BJ (cell line): ENCODE data around the gene FOXP1. TPM values are rescaled to one million over a fixed set of nuclear protein-coding genes. Genes with fewer than 3 reads are reported as not detected.

Source experiments
- CTCF ChIA-PET: fragments of 350-600 bp; formaldehyde crosslinking; extraction: SDS; loops from one replicate; lab custom pipeline; 2021; ENCODE audit warnings: antibody characterized with exemption, inconsistent platforms; lab: Yijun Ruan, JAX
- POLR2A ChIA-PET: fragments of 300-600 bp; sonication (Branson Sonifier 250); formaldehyde crosslinking; extraction: SDS; loops from one replicate; lab custom pipeline; 2021; ENCODE audit warnings: antibody characterized with exemption; lab: Charles Lee
- DNase-seq: peaks from one replicate; pipeline ENCODE4 v3.0.0-alpha.2; 2011; ENCODE audit warnings: low read depth
- H3K27me3 ChIP-seq: 2 replicates; pipeline ENCODE4 v1.6.0; 2011; ENCODE audit warnings: low read length; ENCODE audit not compliant: control insufficient read depth, insufficient read depth
- H3K36me3 ChIP-seq: 2 replicates; pipeline ENCODE4 v1.5.1; 2011; ENCODE audit warnings: low read length; ENCODE audit not compliant: control insufficient read depth, insufficient read depth
- H3K4me3 ChIP-seq: 2 replicates; pipeline ENCODE4 v1.5.1; 2011; ENCODE audit warnings: low read depth, mild to moderate bottlenecking, control low read depth, low read length
- CTCF ChIP-seq: IDR thresholded peaks from 2 replicates; pipeline ENCODE4 v1.5.1; 2011; ENCODE audit warnings: low read depth, mild to moderate bottlenecking, control low read depth, inconsistent platforms, low read length, moderate library complexity; ENCODE audit not compliant: insufficient read depth
- polyA plus RNA-seq: library from polyadenylated mRNA; depleted of rRNA; stranded (reverse); fragments of >200 nt; gene quantifications from 2 replicates; pipeline ENCODE4 v1.2.3, GENCODE V29; 2011

Gene FOXP1
- polyA plus RNA-seq, 1 experiment, result 37.0 TPM

GRCh38 chr3:70999730-71000129 is 583.8 kb downstream of the FOXP1 start:
- H3K36me3 ChIP-seq, result peaks cover 1% of the 10 kb centered on the region
- POLR2A ChIA-PET, result no interaction called here
- CTCF ChIA-PET, result no interaction called here
- no peak for TF ChIP-seq CTCF
- no peak overlapping the region for H3K4me3 ChIP-seq
- peak; percentile 38 for DNase-seq
- no peaks in the 10 kb centered on the region for H3K27me3 ChIP-seq

GRCh38 chr3:70996082-70996481 is 587.4 kb downstream of the FOXP1 start:
- no peaks in the 10 kb centered on the region for H3K27me3 ChIP-seq
- POLR2A ChIA-PET, result no interaction called here
- CTCF ChIA-PET, result interaction anchor here (0.6 kb wide), 1 partner anchor 289 kb away, joined by 3 read pairs; no protein-coding TSS in a partner anchor
- DNase-seq, result no peak
- no peak for TF ChIP-seq CTCF
- no peak overlapping the region for H3K4me3 ChIP-seq
- peaks cover 2% of the 10 kb centered on the region for H3K36me3 ChIP-seq

GRCh38 chr3:70994644-70995043 is 588.9 kb downstream of the FOXP1 start:
- Histone ChIP-seq H3K36me3 (peaks cover 1% of the 10 kb centered on the region), H3K27me3 (no peaks in the 10 kb centered on the region), H3K4me3 (no peak overlapping the region)
- no peak for DNase-seq
- TF ChIP-seq CTCF, result no peak
- ChIA-PET POLR2A (no interaction called here), CTCF (no interaction called here)

- Histone ChIP-seq H3K4me3 (no peak overlapping the region), H3K27me3 (no peaks in the 10 kb centered on the region), H3K36me3 (peaks cover 1% of the 10 kb centered on the region)
- ChIA-PET CTCF (interaction anchor here (1.4 kb wide), 1 partner anchor 276 kb away, joined by 3 read pairs; no protein-coding TSS in a partner anchor), POLR2A (no interaction called here)
- DNase-seq, result no peak
- TF ChIP-seq CTCF, result no peak
Measured at GRCh38 chr3:70992562-70993204, 590.8 kb downstream of the FOXP1 start.

- POLR2A ChIA-PET, result no interaction called here
- CTCF ChIA-PET, result no interaction called here
- Histone ChIP-seq H3K4me3 (no peak overlapping the region), H3K36me3 (peaks cover 1% of the 10 kb centered on the region), H3K27me3 (no peaks in the 10 kb centered on the region)
- no peak for TF ChIP-seq CTCF
- no peak for DNase-seq
Measured at GRCh38 chr3:70992131-70992530, 591.4 kb downstream of the FOXP1 start.
